ENCODE measurements around the gene MAP3K21. TPM values are rescaled to one million over a fixed set of nuclear protein-coding genes. Genes with fewer than 3 reads are reported as not detected.

MAP3K21 gene
- polyA plus RNA-seq, 1 donor (not counting 4 experiments of a cell fraction or from before 2014, with no cell fraction given): 6.4 TPM

GRCh38 chr1:233340966-233341516, 13.5 kb downstream of the MAP3K21 start:
- dilution Hi-C loops (cut with MboI; ENCODE audit: extremely low pct_ligation_motif_present, low sequenced_read_pairs): no loop called here
- Histone ChIP-seq H4K20me1 (ENCODE audit: control insufficient read depth, extremely low read depth, insufficient read depth, low read length) (no peaks in the 10 kb centered on the region), H2AFZ (ENCODE audit: control insufficient read depth, low read length) (no peak overlapping the region), H3K4me1 (ENCODE audit: control insufficient read depth, extremely low read depth, insufficient read depth, low read length) (no peaks in the 10 kb centered on the region), H3K27ac (ENCODE audit: control insufficient read depth, insufficient read depth, low read length) (no peak overlapping the region), H3K79me2 (ENCODE audit: control insufficient read depth, insufficient read depth, low read length) (peaks cover 6% of the 10 kb centered on the region), H3K9ac (ENCODE audit: control insufficient read depth, extremely low read depth, insufficient read depth, low read length) (no peak overlapping the region), H3K4me2 (ENCODE audit: control insufficient read depth, extremely low read depth, insufficient read depth, low read depth, low read length) (no peak overlapping the region), H3K27me3 (ENCODE audit: control insufficient read depth, extremely low read depth, insufficient read depth, low read length) (no peaks in the 10 kb centered on the region), H3K9me1 (ENCODE audit: control insufficient read depth, extremely low read depth, insufficient read depth, low read length) (no peaks in the 10 kb centered on the region), H3K36me3 (ENCODE audit: control insufficient read depth in 2 of 2, extremely low read depth in 1 of 2, insufficient read depth in 2 of 2, low read length in 2 of 2) (no peaks in the 10 kb centered on the region), H3K4me3 (ENCODE audit: control insufficient read depth in 2 of 3, extremely low read depth in 1 of 3, insufficient read depth in 2 of 3, low read depth in 1 of 3, low read length in 3 of 3) (no peak overlapping the region), H3K9me3 (ENCODE audit: control insufficient read depth, low read depth, low read length) (no peaks in the 10 kb centered on the region)
- DNase-seq (ENCODE audit: low read depth, low spot score): no peak
- FAIRE-seq: no peak
- TF ChIP-seq CTCF (optimal IDR thresholded peaks at IDR 0.05 in 1 of 3, IDR thresholded peaks at IDR 0.05 in 1 of 3, conservative IDR thresholded peaks at IDR 0.05 in 1 of 3; ENCODE audit: extremely low read depth in 1 of 3, insufficient read depth in 2 of 3, low read length in 3 of 3) (no peak), EZH2 (IDR thresholded peaks at IDR 0.05; ENCODE audit: low read length) (no peak)

- dilution Hi-C loops (cut with MboI; ENCODE audit: extremely low pct_ligation_motif_present, low sequenced_read_pairs): no loop called here
- no peak for TF ChIP-seq CTCF (optimal IDR thresholded peaks at IDR 0.05 in 1 of 3, IDR thresholded peaks at IDR 0.05 in 1 of 3, conservative IDR thresholded peaks at IDR 0.05 in 1 of 3; ENCODE audit: extremely low read depth in 1 of 3, insufficient read depth in 2 of 3, low read length in 3 of 3)
- no peak for TF ChIP-seq EZH2 (IDR thresholded peaks at IDR 0.05; ENCODE audit: low read length)
- DNase-seq (ENCODE audit: low read depth, low spot score) (no peak), FAIRE-seq (no peak)
- Histone ChIP-seq H3K27ac (ENCODE audit: control insufficient read depth, insufficient read depth, low read length) (no peak overlapping the region), H3K79me2 (ENCODE audit: control insufficient read depth, insufficient read depth, low read length) (peaks cover 2% of the 10 kb centered on the region), H3K9me3 (ENCODE audit: control insufficient read depth, low read depth, low read length) (no peaks in the 10 kb centered on the region), H3K9ac (ENCODE audit: control insufficient read depth, extremely low read depth, insufficient read depth, low read length) (no peak overlapping the region), H3K27me3 (ENCODE audit: control insufficient read depth, extremely low read depth, insufficient read depth, low read length) (no peaks in the 10 kb centered on the region), H3K36me3 (ENCODE audit: control insufficient read depth in 2 of 2, extremely low read depth in 1 of 2, insufficient read depth in 2 of 2, low read length in 2 of 2) (no peaks in the 10 kb centered on the region), H4K20me1 (ENCODE audit: control insufficient read depth, extremely low read depth, insufficient read depth, low read length) (no peaks in the 10 kb centered on the region), H2AFZ (ENCODE audit: control insufficient read depth, low read length) (no peak overlapping the region), H3K4me2 (ENCODE audit: control insufficient read depth, extremely low read depth, insufficient read depth, low read depth, low read length) (no peak overlapping the region), H3K4me3 (ENCODE audit: control insufficient read depth in 2 of 3, extremely low read depth in 1 of 3, insufficient read depth in 2 of 3, low read depth in 1 of 3, low read length in 3 of 3) (no peak overlapping the region), H3K4me1 (ENCODE audit: control insufficient read depth, extremely low read depth, insufficient read depth, low read length) (no peaks in the 10 kb centered on the region), H3K9me1 (ENCODE audit: control insufficient read depth, extremely low read depth, insufficient read depth, low read length) (no peaks in the 10 kb centered on the region)
These were observed 14.6 kb downstream of the MAP3K21 start for GRCh38 chr1:233342086-233342485.

All from keratinocyte (primary cell).